GM12878 (cell line): ENCODE data around the gene A1BG. TPM values are rescaled to one million over a fixed set of nuclear protein-coding genes. Genes with fewer than 3 reads are reported as not detected.

Source experiments
- ATAC-seq: fragments of 200-7000 bp; cut with Tn5 transposase; 3 replicates; pipeline ENCODE4 v1.9.1; 2020; ENCODE audit warnings: mild to moderate bottlenecking, moderate library complexity
- BruUV-seq: library from RNA; stranded (reverse); fragments of 400-500 nt; replicated peaks from 2 replicates; lab custom pipeline; 2021; lab: Mats Ljungman, UMichigan
- CTCF ChIA-PET: fragments of 300-600 bp; sonication (Branson Sonifier 250); formaldehyde crosslinking; extraction: SDS; loops from one replicate; lab custom pipeline; 2021; ENCODE audit warnings: inconsistent platforms; lab: Yijun Ruan, JAX
- POLR2A ChIA-PET: fragments of 350-600 bp; formaldehyde crosslinking; extraction: SDS; loops from one replicate; lab custom pipeline; 2021; ENCODE audit warnings: inconsistent platforms; lab: Charles Lee
- RAD21 ChIA-PET: fragments of 300-600 bp; sonication (Branson Sonifier 250); formaldehyde crosslinking; loops from one replicate; lab custom pipeline; 2023; ENCODE audit warnings: antibody characterized with exemption; ENCODE audit not compliant: unreplicated experiment; lab: Charles Lee
- SMC1A ChIA-PET: fragments of 300-600 bp; sonication (Branson Sonifier 250); formaldehyde crosslinking; loops from one replicate; lab custom pipeline; 2023; ENCODE audit not compliant: unreplicated experiment, uncharacterized antibody; lab: Charles Lee
- DNase-seq: peaks from one replicate; pipeline ENCODE4 v3.0.0-alpha.2; 2011; ENCODE audit warnings: low read depth, low spot score
- FAIRE-seq: peaks from 3 replicates; lab custom pipeline; 2011; peaks lifted over from hg19 to GRCh38; lab: Jason Lieb, UNC
- H2AFZ ChIP-seq: 2 replicates; pipeline ENCODE4 v1.6.0; 2011; ENCODE audit warnings: low read depth, low read length, control low read depth; ENCODE audit not compliant: control insufficient read depth
- H3K27ac ChIP-seq: 2 replicates; pipeline ENCODE4 v1.5.1; 2011; ENCODE audit warnings: control low read depth; ENCODE audit not compliant: control insufficient read depth, insufficient read depth
- H3K27me3 ChIP-seq, 2 experiments: replicated peaks in 1 of 2; 2 replicates each; pipeline versions ENCODE4 v1.6.0 to v1.6.1; 2011; ENCODE audit warnings: low read length in 1 of 2; ENCODE audit not compliant: control insufficient read depth in 2 of 2, insufficient read depth in 2 of 2
- H3K36me3 ChIP-seq, 2 experiments: 2 replicates each; pipeline ENCODE4 v1.5.1; 2011; ENCODE audit warnings: low read length in 1 of 2; ENCODE audit not compliant: control insufficient read depth in 2 of 2, insufficient read depth in 2 of 2
- H3K4me1 ChIP-seq: 2 replicates; pipeline ENCODE4 v1.6.1; 2011; ENCODE audit warnings: mild to moderate bottlenecking, low read length, moderate library complexity, mixed read lengths; ENCODE audit not compliant: control insufficient read depth, insufficient read depth
- H3K4me2 ChIP-seq: 2 replicates; pipeline ENCODE4 v1.6.0; 2011; ENCODE audit warnings: control low read depth; ENCODE audit not compliant: control insufficient read depth, insufficient read depth
- H3K4me3 ChIP-seq: fragments of 200-600 bp; sonication (generic); 2 replicates; pipeline ENCODE4 v1.5.1; 2016
- H3K79me2 ChIP-seq: 2 replicates; pipeline ENCODE4 v1.6.0; 2011; ENCODE audit warnings: low read length; ENCODE audit not compliant: control insufficient read depth, insufficient read depth
- H3K9ac ChIP-seq: 2 replicates; pipeline ENCODE4 v1.8.0; 2011; ENCODE audit warnings: low read length, control low read depth, mixed read lengths; ENCODE audit not compliant: control insufficient read depth, insufficient read depth
- H3K9me3 ChIP-seq: replicated peaks from 3 replicates; pipeline ENCODE4 v1.5.1; 2011; ENCODE audit warnings: mild to moderate bottlenecking, low read length; ENCODE audit not compliant: control insufficient read depth, insufficient read depth
- H4K20me1 ChIP-seq: 2 replicates; pipeline ENCODE4 v1.6.0; 2011; ENCODE audit not compliant: control insufficient read depth, insufficient read depth
- ASH2L ChIP-seq: fragments of 300-600, 200-600 bp; sonication (generic); IDR thresholded peaks from 2 replicates; pipeline ENCODE4 v1.6.1; 2017; ENCODE audit warnings: low read depth, mild to moderate bottlenecking, borderline replicate concordance
- BCLAF1 ChIP-seq: fragments of 450-650 bp; IDR thresholded peaks from 2 replicates; pipeline ENCODE4 v1.6.1; 2017; ENCODE audit warnings: antibody characterized with exemption, mild to moderate bottlenecking, moderate library complexity
- CREB1 ChIP-seq: IDR thresholded peaks from 2 replicates; pipeline ENCODE4 v1.6.1; 2012; ENCODE audit warnings: low read depth, mild to moderate bottlenecking, inconsistent platforms
- EZH2 ChIP-seq: IDR thresholded peaks from 2 replicates; pipeline ENCODE4 v1.6.1; 2012; ENCODE audit warnings: low read depth, mild to moderate bottlenecking, control low read depth, inconsistent platforms, low read length, borderline replicate concordance; ENCODE audit not compliant: control insufficient read depth
- FOS ChIP-seq: IDR thresholded peaks from 3 replicates; pipeline ENCODE4 v1.6.1; 2011; ENCODE audit warnings: borderline replicate concordance; ENCODE audit not compliant: insufficient read length; ENCODE audit errors: extremely low read depth
- HDAC6 ChIP-seq: fragments of 200-600 bp; sonication (generic); IDR thresholded peaks from one replicate; pipeline ENCODE4 v1.8.0; 2017; ENCODE audit warnings: antibody characterized with exemption; ENCODE audit not compliant: unreplicated experiment
- IRF3 ChIP-seq: fragments of 450-650 bp; IDR thresholded peaks from 2 replicates; pipeline ENCODE4 v1.6.1; 2014; ENCODE audit warnings: mild to moderate bottlenecking
- IRF4 ChIP-seq: IDR thresholded peaks from 2 replicates; pipeline ENCODE4 v1.6.1; 2011; ENCODE audit warnings: low read depth, low read length
- IRF5 ChIP-seq: fragments of 450-650 bp; IDR thresholded peaks from 2 replicates; pipeline ENCODE4 v1.6.1; 2017; ENCODE audit warnings: borderline replicate concordance
- MEF2A ChIP-seq: IDR thresholded peaks from 2 replicates; pipeline ENCODE4 v1.6.1; 2011; ENCODE audit warnings: low read depth, mild to moderate bottlenecking, low read length, moderate library complexity; ENCODE audit not compliant: insufficient read depth
- PML ChIP-seq: IDR thresholded peaks from 2 replicates; pipeline ENCODE4 v1.6.1; 2012; ENCODE audit warnings: low read length, inconsistent platforms
- RAD51 ChIP-seq: fragments of 450-650 bp; IDR thresholded peaks from 2 replicates; pipeline ENCODE4 v1.6.1; 2016; ENCODE audit warnings: moderate library complexity, mild to moderate bottlenecking, inconsistent platforms
- SKIL ChIP-seq: fragments of 450-650 bp; IDR thresholded peaks from 2 replicates; pipeline ENCODE4 v1.6.1; 2017; ENCODE audit warnings: mild to moderate bottlenecking, low read depth, inconsistent platforms; ENCODE audit not compliant: poor library complexity, severe bottlenecking
- SREBF1 ChIP-seq: IDR thresholded peaks from 2 replicates; pipeline ENCODE4 v1.6.1; 2012; ENCODE audit warnings: mild to moderate bottlenecking, low read length
- TARDBP ChIP-seq: IDR thresholded peaks from 2 replicates; pipeline ENCODE4 v1.6.1; 2016; ENCODE audit warnings: borderline replicate concordance
- YY1 ChIP-seq: IDR thresholded peaks from 2 replicates; pipeline ENCODE4 v1.6.1; 2011; ENCODE audit warnings: low read depth, mild to moderate bottlenecking, low read length
- ZBED1 ChIP-seq: IDR thresholded peaks from 2 replicates; pipeline ENCODE4 v1.6.1; 2016; ENCODE audit warnings: borderline replicate concordance
- WGBS: methylation state at CpG from one replicate; pipeline ENCODE4 v1.1.6; 2016; ENCODE audit warnings: low lambda C conversion rate; ENCODE audit not compliant: insufficient replicate concordance, insufficient coverage; ENCODE audit errors: missing lambda C conversion rate; 5-methylcytosine and 5-hydroxymethylcytosine counted together
- in situ Hi-C: fragments of 300-500 bp; cut with MboI; formaldehyde crosslinking; loops from 9 replicates; pipeline ENCODE4 v1.14.3; 2018; ENCODE audit warnings: mixed read lengths
- intact Hi-C: fragments of 100-400 bp; cut with micrococcal nuclease; formaldehyde crosslinking; loops from one replicate; pipeline ENCODE4 v1.14.2; 2022; ENCODE audit not compliant: unreplicated experiment
- polyA plus RNA-seq, 11 experiments: library from polyadenylated mRNA; depleted of rRNA in 4 of 11; unstranded in 6 of 11; stranded (reverse) in 5 of 11; fragments of >200 nt; fragmentation: Nextera tagmentation in 4 of 11; fragmentation: Illumina TruSeq in 1 of 11; extraction: Ambion mirVana in 4 of 11; extraction: Trizol in 1 of 11; gene quantifications; 1 replicate in 1 of 11; 2 replicates in 10 of 11; pipeline versions ENCODE4 v1.2.1 to v1.2.3, GENCODE V29; 2011 to 2016; ENCODE audit warnings: inconsistent platforms in 2 of 11, missing spikeins in 2 of 11, low read depth in 1 of 11
- total RNA-seq, 4 experiments: library from RNA; depleted of rRNA in 3 of 4; stranded (reverse); fragments of >200 nt in 3 of 4; fragmentation: Illumina TruSeq in 1 of 4; extraction: Trizol in 1 of 4; gene quantifications; 2 replicates each; pipeline versions ENCODE4 v1.2.1 to v1.2.3, GENCODE V29; 2013 to 2021

The A1BG gene
- total and polyA plus RNA-seq, 10 of the 15 experiments (the other 5 are each of a cell fraction or from before 2014, with no cell fraction given): 0.34 to 29.6 (median 11.8) TPM

GRCh38 chr19:58325311-58326022 is 27.8 kb downstream of the A1BG start:
- Histone ChIP-seq H3K79me2 (peaks cover 21% of the 10 kb centered on the region), H3K36me3 (no peaks in the 10 kb centered on the region), H3K4me1 (peaks cover 5% of the 10 kb centered on the region), H3K4me3 (peak overlapping the region; percentile 74), H4K20me1 (no peaks in the 10 kb centered on the region), H3K27ac (no peak overlapping the region; the same call in 1 of the 2 replicates), H2AFZ (no peak overlapping the region), H3K9ac (no peak overlapping the region), H3K4me2 (peak overlapping the region; percentile 70), H3K9me3 (no peaks in the 10 kb centered on the region), H3K27me3 (no peaks in the 10 kb centered on the region)
- no peak for DNase-seq
- SMC1A ChIA-PET: interaction anchor here (1.0 kb wide), 2 partner anchors 143 to 194 kb away, joined by 3 read pairs; partner anchors contain the start of gene ZBTB45
- POLR2A ChIA-PET: interaction anchor here (1.7 kb wide), 1 partner anchor 9 kb away, joined by 4 read pairs; no protein-coding TSS in a partner anchor
- FAIRE-seq: no peak
- intact Hi-C loops (loop anchor here (2.0 to 5.0 kb wide), 4 partner anchors 21 to 192 kb away; partner anchors contain the start of genes ERVK3-1, ZBTB45, ZNF324 and ZNF837), in situ Hi-C loops (no loop called here)
- RAD21 ChIA-PET: interaction anchor here (1.6 to 1.7 kb wide), 2 partner anchors 19 to 38 kb away, joined by 6 read pairs; partner anchors contain the start of gene ZNF497
- WGBS: 84% methylated on average over 6 of the region's 6 CpGs
- ATAC-seq: no peak
- BruUV-seq: TSS peak; percentile 45
- CTCF ChIA-PET: interaction anchor here (0.6 kb wide), 1 partner anchor 481 kb away, joined by 3 read pairs; no protein-coding TSS in a partner anchor
- TF ChIP-seq MEF2A: no peak
- no peak for TF ChIP-seq IRF3
- no peak for TF ChIP-seq IRF5
- TF ChIP-seq IRF4: no peak
- TF ChIP-seq SREBF1: no peak
- TF ChIP-seq HDAC6: no peak
- TF ChIP-seq SKIL: no peak
- no peak for TF ChIP-seq ZBED1
- no peak for TF ChIP-seq ASH2L
- TF ChIP-seq CREB1: no peak
- no peak for TF ChIP-seq FOS
- TF ChIP-seq RAD51: no peak
- TF ChIP-seq TARDBP: no peak
- no peak for TF ChIP-seq PML
- TF ChIP-seq BCLAF1: no peak
- TF ChIP-seq YY1: no peak
- TF ChIP-seq EZH2: no peak
